Lung microvascular endothelial cell (primary cell): ENCODE data around the gene CFAP157. TPM values are rescaled to one million over a fixed set of nuclear protein-coding genes. Genes with fewer than 3 reads are reported as not detected.

Experiments
- DNase-seq, 2 donors: peaks; one replicate each; pipeline versions ENCODE4 v3.0.0 to v3.0.0-alpha.2; 2010; ENCODE audit warnings: low read depth in 2 of 2
- total RNA-seq: library from RNA; depleted of rRNA; stranded (reverse); fragments of >200 nt; gene quantifications from 2 replicates; pipeline ENCODE4 v1.2.1, GENCODE V29; 2014

The CFAP157 gene
- total RNA-seq, 1 donor from 2014 or later, result not detected

GRCh38 chr9:127714951-127715469, 8.2 kb downstream of the CFAP157 start:
- peak; percentile 22 to 26 for DNase-seq

- DNase-seq, result peak; percentile 96 to 97
Observed at GRCh38 chr9:127715470-127716337, 8.9 kb downstream of the CFAP157 start, which contains the start of the genes PTRH1 and TTC16. TSS of gene PTRH1 (minus strand) at chr9:127715663. CDS start at chr9:127715639, 24 bp downstream. TSS of gene TTC16 (plus strand) at chr9:127716079. CDS start at chr9:127716146, 67 bp downstream.

GRCh38 chr9:127716412-127716811, 9.6 kb downstream of the CFAP157 start:
- no peak for DNase-seq

- no peak for DNase-seq
Observed at GRCh38 chr9:127717766-127718165, 11.0 kb downstream of the CFAP157 start.

GRCh38 chr9:127720031-127720864, 13.5 kb downstream of the CFAP157 start:
- DNase-seq, result no peak

- DNase-seq, result no peak
Observed at GRCh38 chr9:127720865-127721227, 14.1 kb downstream of the CFAP157 start.

- no peak for DNase-seq
Observed at GRCh38 chr9:127721391-127721821, 14.6 kb downstream of the CFAP157 start.

- DNase-seq, result no peak
Observed at GRCh38 chr9:127722055-127722745, 15.4 kb downstream of the CFAP157 start.

GRCh38 chr9:127723013-127723412, 16.2 kb downstream of the CFAP157 start:
- DNase-seq, result no peak

GRCh38 chr9:127723444-127723843, 16.7 kb downstream of the CFAP157 start:
- no peak for DNase-seq

GRCh38 chr9:127724012-127724411, 17.2 kb downstream of the CFAP157 start:
- DNase-seq, result no peak

GRCh38 chr9:127726871-127727270, 20.1 kb downstream of the CFAP157 start:
- no peak for DNase-seq

GRCh38 chr9:127728808-127729207, 22.0 kb downstream of the CFAP157 start:
- no peak for DNase-seq

GRCh38 chr9:127729522-127730256, 22.9 kb downstream of the CFAP157 start:
- no peak for DNase-seq

- DNase-seq, result no peak
Observed at GRCh38 chr9:127730262-127730661, 23.5 kb downstream of the CFAP157 start.

GRCh38 chr9:127730799-127731410, 24.1 kb downstream of the CFAP157 start:
- no peak for DNase-seq

- DNase-seq, result no peak
Observed at GRCh38 chr9:127731938-127732337, 25.1 kb downstream of the CFAP157 start.

GRCh38 chr9:127732444-127732843, 25.7 kb downstream of the CFAP157 start:
- DNase-seq, result no peak

GRCh38 chr9:127733614-127734013, 26.8 kb downstream of the CFAP157 start:
- DNase-seq, result no peak

- DNase-seq, result no peak
Observed at GRCh38 chr9:127734247-127734746, 27.5 kb downstream of the CFAP157 start.
